H9 (cell line): ENCODE data around the gene NOXA1. TPM values are rescaled to one million over a fixed set of nuclear protein-coding genes. Genes with fewer than 3 reads are reported as not detected.

Experiments used
- DNase-seq: peaks from one replicate; pipeline ENCODE4 v3.0.0-alpha.2; 2017
- H2AFZ ChIP-seq: one replicate; pipeline ENCODE4 v1.6.1; 2013; ENCODE audit warnings: mild to moderate bottlenecking, low read length, control low read depth, moderate library complexity
- H2AK5ac ChIP-seq: 2 replicates; pipeline ENCODE4 v1.6.1; 2013; ENCODE audit warnings: low read length, control low read depth, mixed read lengths; ENCODE audit not compliant: insufficient read length
- H2BK120ac ChIP-seq: one replicate; pipeline ENCODE4 v1.6.1; 2013; ENCODE audit warnings: low read depth, mild to moderate bottlenecking, low read length, control low read depth, inconsistent platforms; ENCODE audit not compliant: poor library complexity, severe bottlenecking
- H2BK12ac ChIP-seq: 2 replicates; pipeline ENCODE4 v1.6.1; 2013; ENCODE audit warnings: low read length, control low read depth, mixed read lengths, low read depth; ENCODE audit not compliant: insufficient read length
- H2BK15ac ChIP-seq: 2 replicates; pipeline ENCODE4 v1.6.1; 2013; ENCODE audit warnings: low read depth, low read length, control low read depth
- H2BK20ac ChIP-seq: one replicate; pipeline ENCODE4 v1.6.1; 2013; ENCODE audit warnings: low read depth, mild to moderate bottlenecking, low read length, control low read depth, inconsistent platforms; ENCODE audit not compliant: poor library complexity, severe bottlenecking
- H2BK5ac ChIP-seq: 2 replicates; pipeline ENCODE4 v1.6.1; 2013; ENCODE audit warnings: low read length, control low read depth, mixed read lengths; ENCODE audit not compliant: insufficient read length
- H3K14ac ChIP-seq: 2 replicates; pipeline ENCODE4 v1.6.1; 2013; ENCODE audit warnings: low read length, control low read depth; ENCODE audit not compliant: insufficient read depth
- H3K18ac ChIP-seq: 2 replicates; pipeline ENCODE4 v1.6.1; 2013; ENCODE audit warnings: low read depth, mild to moderate bottlenecking, mixed read lengths, low read length, control low read depth; ENCODE audit not compliant: insufficient read length
- H3K23ac ChIP-seq: 2 replicates; pipeline ENCODE4 v1.6.1; 2013; ENCODE audit warnings: low read length, control low read depth, mixed read lengths, low read depth; ENCODE audit not compliant: insufficient read length
- H3K23me2 ChIP-seq: 2 replicates; pipeline ENCODE4 v1.6.1; 2013; ENCODE audit warnings: low read depth, mild to moderate bottlenecking, mixed read lengths, low read length, control low read depth; ENCODE audit not compliant: insufficient read length, poor library complexity, severe bottlenecking
- H3K27ac ChIP-seq: 2 replicates; pipeline ENCODE4 v1.5.1; 2013; ENCODE audit warnings: low read length, control low read depth, mixed read lengths, low read depth; ENCODE audit not compliant: insufficient read length
- H3K27me3 ChIP-seq: 2 replicates; pipeline ENCODE4 v1.6.1; 2013; ENCODE audit warnings: low read length, control low read depth, inconsistent platforms; ENCODE audit not compliant: insufficient read depth
- H3K4ac ChIP-seq: 2 replicates; pipeline ENCODE4 v1.6.1; 2013; ENCODE audit warnings: low read depth, mild to moderate bottlenecking, control low read depth, inconsistent platforms, low read length, moderate library complexity
- H3K4me1 ChIP-seq: 2 replicates; pipeline ENCODE4 v1.6.1; 2013; ENCODE audit warnings: low read length, control low read depth, inconsistent platforms; ENCODE audit not compliant: insufficient read depth
- H3K4me2 ChIP-seq: 2 replicates; pipeline ENCODE4 v1.6.1; 2013; ENCODE audit warnings: low read length, control low read depth, mixed read lengths; ENCODE audit not compliant: insufficient read length, insufficient read depth
- H3K56ac ChIP-seq: 2 replicates; pipeline ENCODE4 v1.6.1; 2013; ENCODE audit warnings: low read depth, mild to moderate bottlenecking, mixed read lengths, low read length, control low read depth; ENCODE audit not compliant: insufficient read length
- H3K79me1 ChIP-seq: 2 replicates; pipeline ENCODE4 v1.6.1; 2013; ENCODE audit warnings: low read depth, mild to moderate bottlenecking, moderate library complexity, low read length, control low read depth, inconsistent platforms; ENCODE audit not compliant: insufficient read depth, poor library complexity, severe bottlenecking
- H3K79me2 ChIP-seq: 2 replicates; pipeline ENCODE4 v1.6.1; 2013; ENCODE audit warnings: low read length, control low read depth, inconsistent platforms; ENCODE audit not compliant: insufficient read depth
- H3K9ac ChIP-seq: 2 replicates; pipeline ENCODE4 v1.6.1; 2013; ENCODE audit warnings: low read length, control low read depth, mixed read lengths; ENCODE audit not compliant: insufficient read length; ENCODE audit errors: extremely low read depth
- H3K9me3 ChIP-seq: one replicate; pipeline ENCODE4 v1.6.1; 2013; ENCODE audit warnings: low read depth, low read length, inconsistent platforms; ENCODE audit not compliant: control insufficient read depth
- H3T11ph ChIP-seq: one replicate; pipeline ENCODE4 v1.6.1; 2013; ENCODE audit warnings: mild to moderate bottlenecking, low read length, control low read depth, inconsistent platforms
- H4K20me1 ChIP-seq: one replicate; pipeline ENCODE4 v1.6.1; 2013; ENCODE audit not compliant: control insufficient read depth, insufficient read length, insufficient read depth
- H4K5ac ChIP-seq: 2 replicates; pipeline ENCODE4 v1.6.1; 2013; ENCODE audit warnings: low read depth, mild to moderate bottlenecking, mixed read lengths, low read length, control low read depth; ENCODE audit not compliant: insufficient read length
- H4K8ac ChIP-seq: replicated peaks from 2 replicates; pipeline ENCODE4 v1.6.1; 2013; ENCODE audit warnings: low read length, control low read depth, mixed read lengths, low read depth; ENCODE audit not compliant: insufficient read length
- H4K91ac ChIP-seq: 2 replicates; pipeline ENCODE4 v1.6.1; 2013; ENCODE audit warnings: low read depth, mild to moderate bottlenecking, moderate library complexity, mixed read lengths, low read length, control low read depth; ENCODE audit not compliant: insufficient read length
- H3K27ac Mint-ChIP-seq, 3 experiments: 2 replicates in 2 of 3; 3 replicates in 1 of 3; pipeline ENCODE4 v1.8.0; 2020 to 2021; ENCODE audit warnings: mixed read lengths in 3 of 3, mild to moderate bottlenecking in 1 of 3, moderate library complexity in 1 of 3
- H3K27me3 Mint-ChIP-seq: 2 replicates; pipeline ENCODE4 v1.8.0; 2021; ENCODE audit warnings: low read depth, mild to moderate bottlenecking, moderate library complexity, mixed read lengths
- H3K36me3 Mint-ChIP-seq, 3 experiments: 2 replicates in 2 of 3; 3 replicates in 1 of 3; pipeline ENCODE4 v1.8.0; 2020 to 2021; ENCODE audit warnings: low read depth in 3 of 3, mixed read lengths in 3 of 3; ENCODE audit not compliant: insufficient read depth in 1 of 3
- H3K4me1 Mint-ChIP-seq, 2 experiments: 2 replicates each; pipeline ENCODE4 v1.8.0; 2020; ENCODE audit warnings: mixed read lengths in 2 of 2
- H3K4me3 Mint-ChIP-seq, 2 experiments: 2 replicates in 1 of 2; 3 replicates in 1 of 2; pipeline ENCODE4 v1.8.0; 2020 to 2021; ENCODE audit warnings: mild to moderate bottlenecking in 2 of 2, mixed read lengths in 2 of 2, moderate library complexity in 1 of 2
- H3K9me3 Mint-ChIP-seq, 2 experiments: 2 replicates in 1 of 2; 3 replicates in 1 of 2; pipeline ENCODE4 v1.8.0; 2020; ENCODE audit warnings: mild to moderate bottlenecking in 2 of 2, mixed read lengths in 2 of 2, moderate library complexity in 1 of 2
- CTCF ChIP-seq: fragments of 200-600 bp; sonication (generic); conservative IDR thresholded peaks from 3 replicates; pipeline ENCODE4 v1.8.0; 2021; ENCODE audit warnings: antibody characterized with exemption, mild to moderate bottlenecking
- WGBS: extraction: QIAGEN DNeasy Blood & Tissue Kit; methylation state at CpG from one replicate; pipeline ENCODE4 v1.1.7; 2013; ENCODE audit warnings: missing lambda C conversion rate, low lambda C conversion rate, mixed read lengths; ENCODE audit not compliant: insufficient read length; ENCODE audit errors: extremely low coverage; 5-methylcytosine and 5-hydroxymethylcytosine counted together
- total RNA-seq: library from RNA; stranded (reverse); gene quantifications from 2 replicates; pipeline ENCODE4 v1.2.1, GENCODE V29; 2021

Gene NOXA1
- total RNA-seq, 1 experiment from 2014 or later = 2.0 TPM

DNA sequence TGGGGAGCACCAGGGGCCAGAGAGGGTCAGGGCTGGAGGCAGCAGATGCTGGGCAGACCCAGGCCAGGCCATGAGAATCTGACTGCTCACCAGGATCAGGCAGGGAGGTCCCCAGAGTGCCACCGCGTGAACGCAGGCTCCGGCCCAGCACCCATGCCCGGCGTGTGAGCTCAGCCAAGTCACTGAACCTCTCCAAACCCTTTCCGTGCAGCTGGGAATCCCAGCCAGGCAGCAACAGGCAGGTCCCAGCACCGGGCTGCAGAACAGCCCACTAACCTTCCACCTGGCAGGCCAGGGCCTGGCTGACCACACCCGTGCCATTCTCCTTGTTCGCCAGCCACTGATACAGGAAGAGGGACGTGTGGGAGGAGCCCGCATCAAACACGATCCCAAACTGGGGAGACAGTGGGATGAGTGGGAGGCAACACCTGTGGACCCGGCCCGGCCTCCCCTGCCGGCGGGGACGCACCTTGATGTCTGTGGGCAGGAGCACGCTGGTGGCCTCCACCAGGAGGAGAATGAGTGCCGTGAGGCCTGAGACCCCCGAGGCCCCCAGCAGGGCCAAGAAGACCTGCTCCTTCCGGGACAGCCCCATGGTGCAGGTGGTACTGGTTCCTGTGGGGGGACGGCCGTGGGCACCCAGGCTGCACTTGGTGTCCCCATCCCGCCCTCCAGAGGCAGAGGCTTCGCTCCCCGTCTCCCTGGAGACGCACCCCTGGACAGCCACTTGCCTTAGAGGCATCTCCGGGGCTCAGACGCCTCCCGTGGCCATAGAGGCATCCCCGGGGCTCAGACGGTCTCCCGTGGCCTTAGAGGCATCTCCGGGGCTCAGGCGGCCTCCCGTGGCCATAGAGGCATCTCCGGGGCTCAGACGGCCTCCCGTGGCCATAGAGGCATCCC is 14.7 kb downstream of the NOXA1 start:
- no peak overlapping the region for H3T11ph ChIP-seq
- no peak overlapping the region for H3K18ac ChIP-seq
- H2BK20ac ChIP-seq = no peak overlapping the region
- H3K27me3 Mint-ChIP-seq = peaks cover 12% of the 10 kb centered on the region
- H3K4ac ChIP-seq = no peak overlapping the region
- no peaks in the 10 kb centered on the region for H3K23me2 ChIP-seq
- H3K79me2 ChIP-seq = no peaks in the 10 kb centered on the region
- H3K27ac ChIP-seq = no peak overlapping the region
- no peak overlapping the region for H4K5ac ChIP-seq
- no peak overlapping the region for H3K27ac Mint-ChIP-seq
- H3K36me3 Mint-ChIP-seq = no peaks in the 10 kb centered on the region
- no CpG with 5 or more reads among the region's 40 CpGs for WGBS
- H3K56ac ChIP-seq = no peak overlapping the region
- no peak overlapping the region for H3K4me2 ChIP-seq
- H4K91ac ChIP-seq = no peak overlapping the region
- H3K14ac ChIP-seq = no peak overlapping the region
- H2BK120ac ChIP-seq = no peak overlapping the region
- no peak overlapping the region for H2AFZ ChIP-seq
- no peaks in the 10 kb centered on the region for H4K20me1 ChIP-seq
- no peaks in the 10 kb centered on the region for H3K9me3 ChIP-seq
- no peak for DNase-seq
- H3K4me3 Mint-ChIP-seq = no peak overlapping the region; a peak in 1 of 5 replicates
- H3K23ac ChIP-seq = no peak overlapping the region
- no peaks in the 10 kb centered on the region for H3K4me1 ChIP-seq
- H3K4me1 Mint-ChIP-seq = peaks cover 0 to 2% of the 10 kb centered on the region in 2 experiments; a peak in 2 of 4 replicates
- H2BK5ac ChIP-seq = no peak overlapping the region
- no peaks in the 10 kb centered on the region for H3K27me3 ChIP-seq
- H4K8ac ChIP-seq = no peak overlapping the region
- H3K9ac ChIP-seq = no peak overlapping the region
- H2BK12ac ChIP-seq = no peak overlapping the region
- no peak overlapping the region for H2AK5ac ChIP-seq
- TF ChIP-seq CTCF = no peak
- H3K79me1 ChIP-seq = no peaks in the 10 kb centered on the region
- 0 out of 5 replicates have a peak, but pooled peaks cover 0 to 1% of the 10 kb centered on the region in 2 experiments for H3K9me3 Mint-ChIP-seq
- H2BK15ac ChIP-seq = no peak overlapping the region
